ENCODE results near the gene CAMK1D.

DNA sequence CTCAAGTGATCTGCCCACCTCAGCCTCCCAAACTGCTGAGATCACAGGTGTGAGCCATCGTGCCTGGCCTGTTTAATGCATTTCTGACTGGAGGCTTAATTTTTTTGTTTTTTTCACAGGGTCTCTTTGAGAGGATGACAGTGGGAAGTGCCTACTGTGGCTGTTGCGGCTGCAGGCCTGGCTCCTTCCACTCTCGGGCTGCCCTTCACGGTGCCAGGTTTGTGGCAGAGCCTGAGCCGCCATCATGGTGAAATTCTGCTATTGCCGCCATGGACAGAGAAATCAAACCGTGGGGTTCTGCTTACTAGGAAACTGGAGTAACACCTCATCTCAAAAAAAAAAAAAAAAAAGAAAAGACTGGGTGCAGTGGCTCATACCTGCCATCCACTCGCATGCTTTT lies 142.7 kb downstream of the CAMK1D start:
- TF ChIP-seq GATA2 (IDR thresholded peaks at IDR 0.05; ENCODE audit: low read depth, low read length) (no peak), GATA3 (IDR thresholded peaks at IDR 0.05; ENCODE audit: low read depth, low read length) (no peak)
